Suprapubic skin (tissue), 3 donors: Measurements from ENCODE around the gene PRKAG3.

Experiments used
- CTCF ChIP-seq, 2 donors: fragments of 200-600 bp in 1 of 2; fragments of 450-650 bp in 1 of 2; sonication (generic) in 1 of 2; IDR thresholded peaks; one replicate each; pipeline ENCODE4 v1.5.1; 2016 to 2019; ENCODE audit warnings: antibody characterized with exemption in 2 of 2, mild to moderate bottlenecking in 1 of 2, moderate library complexity in 1 of 2
- POLR2A ChIP-seq, 2 donors: fragments of 450-650 bp; IDR thresholded peaks; one replicate each; pipeline ENCODE4 v1.6.1; 2017; ENCODE audit warnings: antibody characterized with exemption in 2 of 2, mild to moderate bottlenecking in 2 of 2, moderate library complexity in 2 of 2

- TF ChIP-seq CTCF (IDR thresholded peaks at IDR 0.05) (no peak), POLR2A (IDR thresholded peaks at IDR 0.05) (no peak)
Observed at GRCh38 chr2:218828477-218828778, 3.2 kb downstream of the PRKAG3 start.
